GM21529 (cell line): Measurements from ENCODE around the gene LTC4S.
"Not testable (repeated sequence)": the region's sequence is repeated elsewhere in the genome, so short reads cannot be mapped to it uniquely, and the experiment has no call there.

Experiments
- ATAC-seq: cut with Tn5 transposase; IDR thresholded peaks from one replicate; pipeline ENCODE4 v1.9.1; 2021; ENCODE audit not compliant: unreplicated experiment

LTC4S gene, protein sequence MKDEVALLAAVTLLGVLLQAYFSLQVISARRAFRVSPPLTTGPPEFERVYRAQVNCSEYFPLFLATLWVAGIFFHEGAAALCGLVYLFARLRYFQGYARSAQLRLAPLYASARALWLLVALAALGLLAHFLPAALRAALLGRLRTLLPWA

DNA sequence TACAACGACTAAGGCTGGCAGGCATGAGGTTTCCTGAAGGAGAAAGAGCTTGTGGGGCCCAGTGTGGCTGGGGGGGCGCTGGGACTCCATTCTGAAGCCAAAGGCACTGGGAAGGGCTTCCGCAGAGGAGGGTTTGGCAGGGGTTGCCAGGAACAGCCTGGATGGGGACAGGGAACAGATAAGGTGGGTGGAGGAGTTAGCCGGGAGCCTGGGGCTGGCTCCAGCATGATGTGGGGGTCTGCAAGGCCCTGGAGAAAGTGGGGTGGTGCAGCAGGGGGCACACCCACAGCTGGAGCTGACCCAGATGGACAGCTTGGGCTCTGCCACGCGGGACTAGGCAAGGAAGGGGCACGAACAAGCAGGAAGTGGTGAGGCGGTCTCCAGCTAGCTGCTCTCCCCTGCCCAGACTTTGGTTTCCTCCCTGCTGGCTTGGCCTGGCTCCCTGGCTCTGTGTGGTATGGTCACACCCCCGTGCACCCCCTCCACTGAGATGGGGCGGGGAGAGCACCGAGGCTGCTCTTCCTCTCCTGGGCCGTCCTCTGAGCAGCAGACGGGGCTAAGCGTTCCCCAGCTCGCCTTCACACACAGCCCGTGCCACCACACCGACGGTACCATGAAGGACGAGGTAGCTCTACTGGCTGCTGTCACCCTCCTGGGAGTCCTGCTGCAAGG lies at the start of gene LTC4S:
Gene LTC4S, plus strand, starts transcription at position 519 of the 672 bp plus-strand sequence. Its CDS starts 95 bp downstream, at position 614.
- ATAC-seq: no peak

DNA sequence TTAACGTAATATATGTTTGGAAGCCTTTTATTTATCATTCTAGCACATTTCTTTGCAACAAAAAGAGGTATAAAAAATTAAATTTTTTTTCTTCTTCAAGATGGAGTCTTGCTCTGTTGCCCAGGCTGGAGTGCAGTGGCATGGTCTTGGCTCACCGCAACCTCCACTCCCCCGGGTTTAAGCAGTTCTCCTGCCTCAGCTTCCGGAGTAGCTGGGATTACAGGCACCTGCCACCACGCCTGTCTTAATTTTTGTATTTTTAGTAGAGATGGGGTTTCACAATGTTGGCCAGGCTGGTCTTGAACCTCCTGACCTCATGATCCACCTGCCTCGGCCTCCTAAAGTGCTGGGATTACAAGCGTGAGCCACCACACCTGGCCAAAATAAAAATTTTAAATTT lies 49.7 kb upstream of the LTC4S start:
- ATAC-seq: not testable (repeated sequence)

DNA sequence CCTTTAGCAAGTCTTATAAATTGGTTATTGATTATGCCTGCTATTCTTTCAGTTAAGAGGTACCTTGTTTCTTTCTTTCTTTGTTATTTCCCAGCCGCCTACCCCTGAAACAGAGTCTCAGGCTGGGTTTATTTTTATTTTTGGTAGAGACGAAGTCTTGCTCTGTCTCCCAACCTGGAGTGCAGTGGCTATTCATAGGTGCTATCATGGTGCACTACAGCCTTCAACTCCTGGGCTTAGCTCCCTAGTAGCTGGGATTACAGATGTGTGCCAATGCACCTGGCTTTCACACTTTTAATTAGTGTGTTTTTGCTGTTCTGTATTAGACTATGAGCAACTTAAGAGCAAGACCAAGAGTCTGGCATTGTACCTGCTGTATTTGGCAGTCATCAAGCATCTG lies 46.9 kb upstream of the LTC4S start:
- ATAC-seq: no peak

DNA sequence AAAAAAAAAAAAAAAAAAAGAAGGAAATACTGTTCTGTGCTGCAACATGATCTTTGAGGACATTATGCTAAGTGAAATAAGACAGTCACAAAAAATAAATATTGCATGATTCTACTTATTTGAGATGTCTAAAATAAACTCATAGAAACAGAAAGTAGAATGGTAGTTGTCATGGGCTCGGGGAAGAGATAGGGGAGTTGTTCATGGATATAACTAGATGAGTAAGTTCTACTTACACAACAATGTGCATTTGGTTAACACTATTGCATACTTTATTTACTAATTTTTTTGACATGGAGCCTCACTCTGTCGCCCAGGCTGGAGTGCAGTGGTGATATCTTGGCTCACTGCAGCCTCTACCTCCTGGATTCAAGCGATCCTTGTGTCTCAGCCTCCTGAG lies 46.0 kb upstream of the LTC4S start:
- ATAC-seq: no peak

DNA sequence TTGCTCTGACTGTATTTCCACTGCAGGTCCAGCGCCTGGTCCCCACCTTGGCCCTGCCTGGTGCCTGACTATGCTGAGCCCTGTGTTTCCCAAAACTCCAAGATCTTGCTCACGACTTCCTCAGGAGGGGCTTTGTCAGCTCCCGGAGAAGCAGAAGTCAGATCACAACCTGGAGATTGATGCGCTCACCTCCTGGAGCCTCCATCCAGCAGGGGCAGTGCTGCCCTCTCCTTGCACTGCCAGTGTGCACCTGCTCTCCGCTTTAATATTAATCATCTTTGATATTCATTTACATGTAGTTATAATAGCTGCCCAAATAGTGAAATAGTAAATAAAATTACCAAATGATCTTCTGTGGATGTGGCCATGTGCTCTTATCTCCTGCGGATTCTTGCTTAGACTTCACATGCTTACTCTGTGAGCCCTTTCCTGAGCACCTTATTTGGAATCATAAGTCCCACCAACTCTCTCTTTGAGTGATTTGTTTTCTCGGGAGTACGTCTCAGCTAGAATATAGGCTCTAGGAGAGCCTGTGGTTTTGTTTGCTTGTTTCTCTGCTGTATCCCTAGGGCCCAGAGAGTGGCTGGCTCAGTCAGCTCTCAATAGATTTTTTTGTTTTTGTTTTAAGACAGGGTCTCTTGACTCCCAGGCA lies 43.8 kb upstream of the LTC4S start:
- no peak for ATAC-seq

DNA sequence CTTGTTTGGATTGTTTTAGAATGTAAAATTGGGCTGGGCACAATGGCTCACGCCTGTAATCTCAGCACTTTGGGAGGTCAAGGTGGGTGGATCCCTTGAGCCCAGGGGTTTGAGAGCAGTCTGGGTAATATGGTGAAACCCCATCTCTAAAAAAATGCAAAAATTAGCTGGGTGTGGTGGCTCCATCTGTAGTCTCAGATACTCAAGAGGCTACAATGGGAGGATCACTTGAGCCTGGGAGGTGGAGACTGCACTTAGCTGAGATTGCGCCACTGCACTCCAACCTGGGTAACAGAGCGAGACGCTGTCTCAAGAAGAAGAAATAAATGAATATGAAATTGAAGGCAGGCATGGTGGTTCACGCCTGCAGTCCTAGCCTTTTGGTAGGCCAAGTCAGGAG lies 39.8 kb upstream of the LTC4S start:
- ATAC-seq: no peak

DNA sequence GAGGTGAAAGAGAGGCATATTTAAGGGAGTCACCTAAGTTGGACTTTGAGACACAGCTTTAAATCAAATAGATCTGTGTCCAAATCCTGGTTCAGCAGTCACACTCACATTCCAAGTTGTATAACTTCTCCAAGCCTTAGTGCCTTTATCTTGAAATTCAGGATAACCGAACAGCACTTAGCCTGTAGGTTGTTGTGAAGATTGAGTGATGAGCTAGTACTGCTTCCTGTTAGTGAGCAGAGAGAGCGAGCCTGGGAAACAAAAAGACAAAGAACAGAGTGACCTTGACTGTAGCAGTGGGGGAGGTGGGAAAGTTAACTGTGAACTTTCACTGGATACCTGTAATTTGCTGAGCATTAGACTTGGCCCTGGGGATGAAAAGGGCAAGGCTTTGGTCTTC lies 38.8 kb upstream of the LTC4S start:
- no peak for ATAC-seq

DNA sequence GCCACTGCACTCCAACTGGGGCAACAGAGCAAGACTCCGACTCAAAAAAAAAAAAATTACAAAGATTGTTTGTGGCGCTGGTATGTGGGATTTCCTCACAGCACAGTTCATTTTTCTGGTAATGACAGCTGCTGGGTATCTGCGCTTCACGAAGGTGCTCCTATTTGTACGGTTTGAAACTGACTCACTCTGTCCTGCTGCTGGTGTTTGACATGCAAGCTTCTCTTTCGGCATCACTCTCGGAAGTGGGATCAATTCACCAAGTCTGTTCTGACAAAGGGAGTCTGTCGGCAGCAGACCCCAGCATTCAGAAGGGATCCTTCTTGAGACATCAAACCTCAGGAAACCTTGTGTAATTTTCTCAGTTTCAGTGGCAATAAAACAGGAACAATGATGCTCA lies 34.8 kb upstream of the LTC4S start:
- ATAC-seq: no peak

DNA sequence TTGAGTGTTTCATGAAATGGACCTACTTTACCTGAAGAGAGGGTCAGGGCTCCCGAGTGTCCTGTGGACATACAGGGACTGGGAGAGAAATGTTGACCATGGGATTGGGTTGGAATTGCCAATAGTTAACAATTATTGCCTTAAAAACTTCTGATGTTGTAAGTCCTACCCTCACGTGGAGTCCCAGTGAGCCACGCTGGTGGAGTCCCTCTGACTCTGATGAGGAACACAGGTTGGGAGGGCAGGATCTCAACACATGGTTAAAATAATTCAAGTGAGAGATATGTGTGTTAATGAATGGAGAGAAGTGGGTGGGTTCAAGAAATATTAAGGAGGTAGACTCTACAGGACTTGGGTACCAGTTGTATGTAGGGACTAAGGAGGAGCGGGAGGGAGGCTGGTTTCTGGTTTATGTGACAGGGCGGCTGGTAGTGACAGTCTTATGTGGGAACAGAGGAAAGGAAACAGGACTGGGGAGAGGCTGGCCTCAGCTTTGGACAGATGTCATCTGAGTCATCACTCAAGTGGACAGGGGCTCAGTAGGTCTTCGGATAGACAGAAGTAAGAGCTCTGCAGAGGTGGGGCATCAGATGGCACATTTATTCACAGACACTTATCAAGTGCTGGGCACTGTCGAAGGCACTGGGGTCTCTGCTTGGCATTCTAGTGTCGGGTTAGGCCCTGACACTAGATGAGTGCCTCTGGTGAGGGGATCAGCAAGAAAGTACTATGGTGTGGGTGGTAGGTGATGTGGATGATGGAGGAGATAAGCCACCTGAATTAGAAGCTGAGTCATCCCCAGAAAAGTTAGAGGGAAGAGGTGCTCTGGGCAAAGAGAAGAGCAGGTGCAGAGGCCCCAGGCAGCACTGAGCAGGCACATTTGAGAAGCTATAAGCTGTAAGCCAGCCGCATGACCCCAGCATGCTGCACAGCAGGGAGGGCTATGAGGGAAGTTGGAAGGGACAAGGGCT lies 33.9 kb upstream of the LTC4S start:
- peak; percentile 62 for ATAC-seq

DNA sequence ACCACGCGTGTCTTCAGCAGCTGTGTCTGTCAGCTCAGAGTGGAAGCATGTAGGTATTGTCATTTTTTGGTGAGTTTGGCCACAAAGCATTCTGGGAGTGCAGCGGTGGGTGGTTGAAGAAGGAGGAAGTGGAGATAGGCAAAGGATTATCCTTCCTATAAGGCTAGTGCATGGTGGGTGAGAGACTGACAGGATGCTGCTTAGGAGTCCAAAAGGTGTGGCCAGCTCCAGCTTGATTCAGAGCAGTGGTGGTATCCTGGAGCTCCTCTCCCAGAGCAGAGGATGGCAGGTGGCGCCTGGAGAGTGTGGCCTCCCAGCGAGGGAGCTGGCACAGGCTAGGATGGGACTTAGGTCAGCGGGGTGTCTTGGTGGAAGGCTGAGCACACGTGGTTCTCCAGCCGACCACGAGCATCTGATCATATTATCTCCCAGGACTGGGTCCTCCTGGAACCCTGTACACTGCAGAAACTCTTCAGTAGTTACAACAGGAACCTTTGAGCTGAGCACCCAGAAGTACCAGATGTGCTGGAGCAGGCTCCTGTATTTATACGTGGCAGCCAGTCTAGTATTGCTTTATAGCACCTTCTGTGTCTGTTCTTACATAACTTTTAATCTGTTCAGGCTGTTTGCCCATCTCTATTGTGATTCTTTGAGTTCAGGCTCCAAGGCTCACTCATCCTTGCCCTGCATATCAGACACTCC lies 31.6 kb upstream of the LTC4S start:
- ATAC-seq: peak; percentile 43

DNA sequence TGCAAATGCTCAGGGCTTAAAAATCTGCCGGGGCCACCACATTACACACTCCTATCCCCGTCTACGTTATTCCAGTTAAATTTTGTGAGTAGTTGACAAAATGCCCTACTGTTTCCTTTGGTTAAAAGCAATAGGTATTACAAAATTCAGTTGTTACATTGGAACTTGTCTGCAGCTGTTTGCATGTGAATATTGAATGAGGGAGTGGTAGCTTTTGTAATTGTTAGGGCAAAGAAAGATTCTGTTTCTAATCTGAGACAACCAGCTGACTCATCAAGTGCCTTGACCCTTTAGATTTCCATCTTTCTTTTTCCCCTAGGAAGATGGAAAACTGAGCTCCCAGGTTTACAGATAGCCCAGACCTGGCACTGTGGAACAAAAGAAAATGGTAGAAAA lies 31.0 kb upstream of the LTC4S start:
- no peak for ATAC-seq

DNA sequence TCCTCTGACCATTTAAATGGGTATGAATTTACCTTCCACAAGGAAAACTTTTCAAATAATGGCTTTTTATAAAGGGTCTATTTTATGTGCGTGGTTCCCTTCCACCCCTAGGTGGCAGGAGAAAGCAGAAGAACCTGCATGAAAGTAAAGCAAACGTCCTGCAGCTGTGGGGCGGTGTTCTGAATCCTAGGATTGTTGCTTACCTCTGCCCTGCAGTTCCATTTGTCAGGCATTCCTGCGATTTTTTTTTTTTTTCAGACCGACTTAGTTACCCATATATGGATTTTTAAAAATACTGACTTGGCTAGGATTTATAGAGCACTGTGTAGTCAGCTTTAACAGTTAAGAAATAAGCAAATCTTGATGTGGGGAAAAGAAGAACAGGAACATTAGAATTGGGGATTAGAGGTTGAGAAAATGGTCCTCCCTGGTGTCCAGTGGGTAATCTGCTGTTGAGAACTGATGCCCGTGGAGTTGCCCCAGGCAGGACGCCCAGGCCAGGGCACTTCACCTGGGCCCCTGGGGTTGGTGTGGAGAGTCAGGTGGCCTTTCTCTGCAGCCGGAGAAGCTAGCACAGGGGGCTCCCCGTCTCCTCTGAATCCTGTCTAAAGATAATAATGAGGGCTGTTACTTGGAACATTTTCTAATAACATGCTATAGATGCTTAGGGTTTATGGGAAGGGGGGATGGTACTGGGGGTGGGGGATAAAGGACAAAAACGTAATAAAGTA lies 30.4 kb upstream of the LTC4S start:
- ATAC-seq: no peak

DNA sequence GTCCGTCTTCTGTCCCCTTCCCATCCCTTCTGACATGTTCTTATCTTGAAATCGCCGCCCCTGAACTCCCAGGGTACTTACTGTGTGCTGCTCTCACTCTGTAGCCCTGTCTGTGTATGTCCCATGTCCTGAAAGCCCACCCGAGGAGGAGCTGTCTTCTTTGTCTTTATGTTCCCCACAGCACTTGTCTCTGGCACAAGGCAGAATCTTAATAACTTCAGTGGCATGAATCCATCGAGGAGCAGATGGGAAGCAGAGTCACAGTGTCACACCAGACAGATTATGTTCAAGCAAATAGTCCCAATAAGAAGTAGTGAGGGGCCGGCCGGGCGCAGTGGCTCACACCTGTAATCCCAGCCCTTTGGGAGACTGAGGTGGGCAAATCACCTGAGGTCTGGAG lies 29.7 kb upstream of the LTC4S start:
- no peak for ATAC-seq

DNA sequence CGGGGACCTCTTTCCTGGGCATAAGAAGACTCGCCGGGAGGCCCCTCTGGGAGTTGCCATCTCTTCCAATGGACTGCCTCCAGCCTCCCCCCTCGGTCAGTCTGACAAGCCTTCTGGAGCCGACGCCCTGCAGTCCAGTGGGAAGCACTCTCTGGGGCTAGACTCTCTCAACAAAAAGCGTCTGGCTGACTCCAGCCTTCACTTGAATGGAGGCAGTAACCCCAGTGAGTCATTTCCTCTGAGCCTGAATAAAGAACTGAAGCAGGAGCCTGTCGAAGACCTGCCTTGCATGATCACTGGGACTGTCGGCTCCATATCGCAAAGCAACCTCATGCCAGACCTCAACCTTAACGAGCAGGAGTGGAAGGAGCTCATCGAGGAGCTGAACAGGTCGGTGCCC lies 28.4 kb upstream of the LTC4S start:
- ATAC-seq: no peak

DNA sequence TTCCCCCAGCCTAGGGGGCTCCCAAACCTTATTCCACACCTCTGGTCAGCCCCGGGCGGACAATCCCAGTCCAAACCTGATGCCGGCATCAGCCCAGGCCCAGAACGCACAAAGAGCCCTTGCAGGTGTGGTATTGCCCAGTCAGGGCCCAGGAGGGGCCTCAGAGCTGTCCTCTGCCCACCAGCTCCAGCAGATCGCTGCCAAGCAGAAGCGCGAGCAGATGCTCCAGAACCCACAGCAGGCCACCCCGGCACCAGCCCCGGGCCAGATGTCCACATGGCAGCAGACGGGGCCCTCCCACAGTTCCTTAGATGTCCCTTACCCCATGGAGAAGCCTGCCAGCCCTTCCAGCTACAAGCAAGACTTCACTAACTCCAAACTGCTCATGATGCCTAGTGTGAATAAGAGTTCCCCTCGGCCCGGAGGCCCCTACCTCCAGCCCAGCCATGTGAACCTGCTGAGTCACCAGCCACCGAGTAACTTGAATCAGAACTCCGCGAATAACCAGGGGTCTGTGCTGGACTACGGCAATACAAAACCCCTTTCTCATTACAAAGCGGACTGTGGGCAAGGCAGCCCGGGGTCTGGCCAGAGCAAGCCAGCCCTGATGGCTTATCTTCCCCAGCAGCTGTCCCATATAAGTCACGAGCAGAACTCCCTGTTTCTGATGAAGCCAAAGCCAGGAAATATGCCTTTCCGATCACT lies 27.6 kb upstream of the LTC4S start:
- no peak for ATAC-seq

DNA sequence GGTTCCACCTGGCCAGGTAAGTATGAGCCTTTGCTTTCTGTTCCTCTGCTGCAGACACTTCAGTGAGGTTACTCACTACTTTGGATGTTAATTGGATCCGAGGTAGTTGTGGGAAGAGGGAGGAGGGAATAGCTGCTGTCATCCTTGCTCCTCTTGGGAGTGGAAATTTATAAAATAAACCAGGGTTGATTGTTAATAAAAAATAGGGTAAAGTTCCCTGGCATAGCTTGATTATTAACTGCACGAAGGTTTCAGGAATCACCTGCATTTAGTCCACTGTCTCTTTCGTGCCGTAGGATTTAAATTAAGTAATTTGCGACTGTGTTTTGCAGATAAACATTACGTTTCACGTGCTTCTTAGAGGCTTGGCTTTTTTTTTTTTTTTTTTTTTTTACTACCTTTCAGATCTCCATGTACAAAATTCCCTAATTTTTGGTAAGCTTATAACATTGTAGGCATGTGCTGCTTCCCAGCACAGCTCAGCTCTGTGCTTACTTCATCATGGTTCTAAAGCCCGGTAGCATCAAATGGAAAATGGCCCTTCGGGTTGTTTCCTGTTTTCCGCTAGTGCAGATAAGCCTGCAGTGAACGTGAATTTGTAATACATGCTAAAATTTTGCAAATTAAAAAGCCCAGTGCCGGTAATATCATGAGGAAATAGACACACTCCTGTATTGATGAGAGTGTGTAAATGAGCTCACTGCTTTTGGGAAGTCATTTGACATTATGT lies 26.9 kb upstream of the LTC4S start:
- ATAC-seq: no peak

DNA sequence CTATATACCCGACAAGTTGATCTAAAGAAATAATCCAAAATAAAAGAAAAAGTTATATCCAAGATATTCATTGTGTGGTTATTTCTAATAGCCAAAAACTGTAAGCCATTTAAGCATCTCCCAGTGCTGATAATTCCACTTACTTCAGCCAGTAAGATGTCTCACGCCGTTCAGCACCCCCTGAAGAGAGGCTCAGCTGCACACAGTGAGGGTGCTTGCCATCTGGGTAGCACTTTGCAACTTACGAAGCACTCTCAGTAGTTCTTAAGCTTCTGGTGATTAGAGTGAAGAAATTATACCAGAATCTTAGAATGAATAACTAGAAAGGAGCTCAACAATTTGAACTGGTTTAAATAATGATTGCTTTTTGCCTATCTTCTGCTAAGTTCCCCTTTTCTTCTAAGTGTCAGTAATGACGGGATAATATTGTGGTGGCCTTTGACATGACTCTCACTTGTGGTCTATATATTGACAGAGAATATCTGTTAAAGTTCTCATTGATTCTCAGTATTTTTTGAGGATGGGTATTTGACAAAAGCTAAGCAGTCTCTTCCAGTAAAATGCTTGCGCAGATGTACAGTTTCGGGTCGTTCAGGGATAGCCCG lies 26.2 kb upstream of the LTC4S start:
- no peak for ATAC-seq

DNA sequence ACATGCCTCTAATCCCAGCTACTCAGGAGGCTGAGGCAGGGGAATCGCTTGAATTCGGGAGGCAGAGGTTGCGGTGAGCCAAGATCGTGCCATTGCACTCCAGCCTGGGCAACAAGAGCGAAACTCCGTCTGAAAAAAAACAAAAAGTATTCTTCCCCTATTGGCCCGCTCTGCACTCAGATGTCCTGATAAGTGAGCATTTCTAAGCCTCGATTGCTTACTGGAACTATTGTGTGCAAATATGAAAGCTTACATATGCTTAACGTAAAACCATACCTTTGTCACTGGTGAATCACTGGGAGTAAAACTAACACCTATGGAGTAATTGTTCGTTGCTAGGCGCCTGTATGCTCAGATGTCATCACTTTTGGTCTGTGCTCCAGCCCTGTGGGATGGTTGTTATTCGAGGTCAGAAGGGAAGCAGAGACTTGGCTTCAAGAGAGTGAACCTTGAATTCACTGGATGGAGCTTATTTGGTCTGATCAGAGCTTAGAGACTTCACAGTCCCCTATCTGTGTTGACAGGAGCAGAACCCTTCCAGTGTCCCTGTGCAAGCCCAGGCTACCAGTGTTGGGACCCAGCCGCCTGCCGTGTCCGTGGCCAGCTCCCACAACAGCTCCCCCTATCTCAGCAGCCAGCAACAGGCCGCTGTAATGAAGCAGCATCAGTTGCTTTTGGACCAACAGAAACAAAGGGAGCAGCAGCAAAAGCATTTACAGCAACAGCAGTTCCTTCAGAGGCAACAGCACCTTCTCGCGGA lies 25.3 kb upstream of the LTC4S start:
- no peak for ATAC-seq
